ENCODE measurements around the gene HOXD11.

HOXD11 gene

GRCh38 chr2:176081837-176082524 lies 25.1 kb upstream of the HOXD11 start:
- no peak for DNase-seq

GRCh38 chr2:176082525-176082823 lies 24.6 kb upstream of the HOXD11 start:
- no peak for DNase-seq

GRCh38 chr2:176082824-176083751 lies 24.0 kb upstream of the HOXD11 start:
- no peak for DNase-seq

DNA sequence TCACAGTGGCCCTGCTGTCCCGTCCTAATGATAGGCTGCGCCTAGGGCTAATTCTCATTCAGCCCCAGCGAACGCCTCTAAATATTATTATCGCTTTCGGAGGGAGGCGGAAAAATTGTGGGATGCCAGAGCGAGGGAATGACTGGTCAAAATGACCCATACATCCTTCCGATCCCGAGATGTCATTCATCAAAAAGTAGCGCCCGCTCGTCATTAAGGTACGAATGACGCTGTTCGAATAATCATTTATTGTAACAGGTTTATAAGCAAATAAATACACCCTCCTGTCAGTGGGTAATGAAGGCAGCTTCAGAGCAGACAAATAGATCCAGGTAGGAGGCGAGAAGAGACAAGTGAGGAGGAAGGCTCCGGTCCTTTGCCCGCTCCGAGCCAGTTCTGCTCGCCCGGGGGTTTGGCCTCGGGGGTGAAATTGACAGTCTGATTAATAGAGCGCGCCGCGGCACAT lies 23.3 kb upstream of the HOXD11 start, which contains the start of gene EVX2:
EVX2 (minus strand) TSS at position 167 of the 466 bp plus-strand sequence. CDS start 186 bp downstream, outside the sequence.
- no peak for DNase-seq

DNA sequence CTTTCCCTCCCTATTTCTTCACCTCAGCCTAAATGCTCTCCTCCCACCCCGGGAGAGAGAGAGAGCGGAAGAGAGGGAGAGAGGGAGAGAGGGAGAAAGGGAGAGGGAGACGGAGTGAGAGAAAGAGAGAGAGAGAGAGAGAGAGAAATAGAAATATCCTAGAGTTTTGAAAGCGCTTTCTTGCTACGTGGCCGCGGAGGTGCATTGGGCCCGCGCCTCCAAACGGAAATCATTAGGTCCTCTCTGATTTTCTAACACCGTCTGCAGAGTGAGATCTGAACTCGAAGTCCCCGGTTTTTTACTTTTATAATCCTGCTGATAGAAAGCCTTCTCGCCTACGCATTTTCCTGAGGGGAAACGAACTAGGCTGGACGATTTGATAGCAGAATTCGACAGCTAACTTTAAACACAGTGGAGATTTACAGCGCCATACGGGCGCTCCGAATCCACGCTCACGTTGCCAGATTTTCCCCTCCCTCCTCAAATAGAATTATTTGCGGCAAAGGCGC lies 22.4 kb upstream of the HOXD11 start:
- no peak for DNase-seq

DNA sequence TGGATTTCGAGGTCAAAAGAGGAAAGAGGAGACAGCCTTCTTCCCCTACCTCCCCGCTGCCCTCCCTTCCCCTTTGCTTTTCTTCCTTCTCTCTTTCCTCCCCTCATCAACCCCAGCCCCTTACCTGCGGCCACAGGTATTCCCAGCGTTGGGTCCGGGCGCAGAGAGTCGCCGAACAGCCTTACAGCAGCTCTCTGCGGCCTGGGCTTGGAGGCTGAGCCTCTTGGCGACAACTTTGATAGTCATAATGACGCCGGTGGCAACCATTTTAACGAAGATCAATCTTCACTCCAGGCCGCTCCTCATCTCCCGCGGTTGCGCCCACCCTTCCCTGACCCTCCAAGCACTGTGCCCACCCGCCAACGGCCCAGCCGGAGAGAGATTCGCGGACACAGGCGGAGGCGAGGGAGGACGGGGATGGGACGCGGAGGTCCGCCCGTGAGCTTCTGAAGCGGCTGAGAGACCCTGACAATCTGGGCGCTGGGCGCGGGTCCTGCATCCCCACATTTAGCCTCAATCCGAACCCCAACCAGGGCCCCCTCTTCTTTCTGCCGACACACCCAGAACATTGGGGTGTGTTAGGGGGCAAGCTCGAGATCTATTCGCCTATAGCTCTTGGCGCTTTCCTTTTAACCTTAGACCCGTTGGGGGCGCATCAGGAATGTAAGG lies 21.8 kb upstream of the HOXD11 start:
- DNase-seq: no peak

DNA sequence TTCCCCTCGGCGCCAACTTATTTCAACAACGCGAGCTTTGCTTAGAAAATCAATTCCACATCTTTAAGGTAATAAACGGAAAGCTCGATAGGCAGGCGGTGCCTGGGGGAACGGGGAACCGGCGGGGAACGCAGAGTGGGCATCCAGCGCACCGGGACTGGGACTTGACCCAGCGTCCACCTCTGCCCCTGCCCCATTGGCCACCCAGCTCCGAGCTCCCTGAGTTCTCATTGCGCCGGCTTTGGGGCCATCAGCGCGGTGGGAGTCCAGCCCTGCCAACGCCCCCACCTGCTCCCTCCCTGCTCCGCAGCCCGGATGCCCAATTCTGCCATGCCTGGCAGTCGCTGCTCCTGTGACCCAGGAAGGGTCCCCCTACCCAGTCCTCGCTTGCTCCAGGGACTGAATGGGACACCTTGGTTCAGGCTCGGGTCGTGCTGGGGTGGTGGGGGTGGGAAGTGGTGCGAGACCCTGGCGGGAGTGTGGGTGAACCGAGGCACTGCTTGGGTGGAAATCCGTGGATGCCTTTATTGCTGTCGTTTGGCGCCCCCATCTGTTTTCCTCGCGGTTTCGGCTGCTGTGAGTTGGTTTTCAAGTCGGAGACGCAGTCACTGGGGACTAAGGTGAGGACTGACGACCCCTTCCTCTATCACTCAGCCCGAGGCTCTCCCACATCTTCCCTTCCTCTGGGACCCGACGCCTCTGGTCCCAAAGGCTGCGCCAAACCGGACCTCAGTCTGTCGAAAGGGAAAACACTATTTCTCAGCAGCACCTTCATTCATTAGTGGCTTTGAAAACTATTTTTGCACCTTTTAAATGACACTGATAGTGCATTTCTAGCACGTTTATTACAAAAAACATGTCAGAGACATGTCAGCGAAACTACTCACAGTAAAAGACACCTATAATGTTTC lies 21.0 kb upstream of the HOXD11 start:
- DNase-seq: no peak

DNA sequence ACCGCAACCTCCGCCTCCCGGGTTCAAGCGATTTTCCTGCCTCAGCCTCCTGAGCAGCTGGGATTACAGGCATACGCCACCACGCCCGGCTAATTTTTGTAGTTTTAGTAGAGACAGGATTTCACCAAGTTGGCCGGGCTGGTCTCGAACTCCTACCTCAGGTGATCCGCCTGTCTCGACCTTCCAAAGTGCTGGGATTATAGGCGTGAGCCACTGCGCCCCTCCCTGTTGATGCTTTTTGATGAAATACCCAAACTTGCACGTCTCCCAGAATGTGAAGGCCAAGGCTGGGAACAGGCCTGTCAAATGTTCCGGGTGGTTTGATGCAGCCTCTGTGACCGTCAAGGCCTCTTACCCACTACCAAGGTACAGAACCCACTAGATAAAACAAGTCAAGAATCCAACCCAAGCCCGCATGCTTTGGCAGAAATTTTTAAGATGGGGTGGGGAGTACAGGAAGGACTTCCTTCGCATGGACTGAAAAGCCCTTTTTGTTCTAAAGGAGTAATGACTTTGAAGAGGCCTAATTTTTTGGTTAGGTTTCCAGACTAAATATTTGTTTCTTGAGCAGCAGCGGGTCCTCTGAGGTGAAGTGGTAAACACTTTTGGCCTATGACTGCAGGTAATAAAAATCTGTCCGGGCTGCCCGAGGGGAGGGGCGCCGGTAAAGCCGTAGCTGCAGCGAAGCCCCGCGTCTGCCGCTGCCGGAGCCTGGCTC lies 19.6 kb upstream of the HOXD11 start:
- no peak for DNase-seq

DNA sequence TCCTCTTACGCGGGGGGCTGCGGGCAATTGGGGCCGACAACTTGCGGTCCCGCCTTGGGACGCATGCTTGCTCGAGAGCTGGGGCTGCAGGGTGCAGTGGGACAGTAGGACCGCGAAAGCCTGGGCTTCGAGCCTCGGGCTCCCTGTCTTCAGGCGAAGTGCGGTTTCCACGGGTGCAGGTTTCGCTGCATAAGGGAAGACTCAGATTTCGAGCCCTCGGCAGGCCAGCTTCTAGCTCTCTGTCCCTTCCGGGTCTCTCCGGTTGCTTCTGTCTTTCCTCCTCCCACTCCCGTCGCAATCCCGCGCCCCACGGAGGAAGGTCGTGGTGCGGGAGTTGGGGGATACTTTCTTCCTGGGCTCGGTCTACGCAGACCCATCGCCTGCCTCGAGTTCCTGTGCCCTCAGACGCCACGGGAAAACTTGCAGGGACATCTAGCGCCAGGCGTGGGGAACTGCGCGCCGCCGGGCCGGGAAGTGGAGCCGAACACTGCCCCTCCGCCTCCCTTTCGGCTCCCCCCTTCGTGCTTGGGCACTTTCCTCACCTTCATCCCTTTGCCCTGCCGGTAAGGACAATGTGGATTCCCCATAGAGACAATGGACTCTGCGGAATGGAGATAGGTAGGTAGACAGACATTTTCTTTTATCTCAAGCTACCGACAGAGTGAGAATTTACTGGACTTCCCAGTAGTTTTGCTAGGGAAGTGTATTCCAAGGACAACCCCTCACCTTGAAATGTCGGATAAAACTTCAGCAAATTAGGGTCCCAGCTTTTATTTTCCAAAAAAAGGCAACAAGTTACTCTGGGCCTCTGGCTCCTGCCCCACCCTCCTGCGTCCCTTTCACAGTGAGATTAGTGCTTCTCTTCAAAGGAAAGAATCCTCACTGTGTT lies 18.8 kb upstream of the HOXD11 start:
- DNase-seq: peak; percentile 63 to 65

GRCh38 chr2:176088937-176089842 lies 17.9 kb upstream of the HOXD11 start:
- no peak for DNase-seq

DNA sequence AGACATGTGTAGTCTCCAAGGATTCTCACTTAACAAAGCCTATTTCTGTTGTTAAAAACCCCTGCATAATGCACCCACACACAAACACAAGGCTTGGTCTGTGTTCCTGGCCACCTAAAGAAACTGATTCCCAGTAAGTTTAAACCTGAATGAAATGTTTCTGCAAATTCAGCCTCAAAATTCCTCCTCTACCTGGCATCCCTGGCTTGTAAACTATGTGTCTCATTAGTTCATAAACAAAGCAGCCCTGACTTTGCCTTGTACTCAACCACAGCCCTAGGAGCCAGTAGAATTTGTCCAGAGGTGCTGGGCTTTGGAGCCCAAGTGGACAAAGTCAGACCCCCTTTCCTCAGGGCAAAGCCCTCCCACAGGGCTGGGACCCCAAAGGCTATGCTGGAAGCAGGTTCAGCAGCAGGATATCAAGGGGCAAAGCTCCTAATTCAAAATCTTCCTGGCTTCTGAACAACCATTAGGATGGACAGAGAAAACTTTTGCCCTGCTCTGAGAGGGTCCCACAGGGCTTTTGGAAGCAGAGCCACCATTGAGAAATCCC lies 17.2 kb upstream of the HOXD11 start:
- no peak for DNase-seq

- DNase-seq: no peak
Measured at GRCh38 chr2:176090862-176091261, 16.2 kb upstream of the HOXD11 start.

DNA sequence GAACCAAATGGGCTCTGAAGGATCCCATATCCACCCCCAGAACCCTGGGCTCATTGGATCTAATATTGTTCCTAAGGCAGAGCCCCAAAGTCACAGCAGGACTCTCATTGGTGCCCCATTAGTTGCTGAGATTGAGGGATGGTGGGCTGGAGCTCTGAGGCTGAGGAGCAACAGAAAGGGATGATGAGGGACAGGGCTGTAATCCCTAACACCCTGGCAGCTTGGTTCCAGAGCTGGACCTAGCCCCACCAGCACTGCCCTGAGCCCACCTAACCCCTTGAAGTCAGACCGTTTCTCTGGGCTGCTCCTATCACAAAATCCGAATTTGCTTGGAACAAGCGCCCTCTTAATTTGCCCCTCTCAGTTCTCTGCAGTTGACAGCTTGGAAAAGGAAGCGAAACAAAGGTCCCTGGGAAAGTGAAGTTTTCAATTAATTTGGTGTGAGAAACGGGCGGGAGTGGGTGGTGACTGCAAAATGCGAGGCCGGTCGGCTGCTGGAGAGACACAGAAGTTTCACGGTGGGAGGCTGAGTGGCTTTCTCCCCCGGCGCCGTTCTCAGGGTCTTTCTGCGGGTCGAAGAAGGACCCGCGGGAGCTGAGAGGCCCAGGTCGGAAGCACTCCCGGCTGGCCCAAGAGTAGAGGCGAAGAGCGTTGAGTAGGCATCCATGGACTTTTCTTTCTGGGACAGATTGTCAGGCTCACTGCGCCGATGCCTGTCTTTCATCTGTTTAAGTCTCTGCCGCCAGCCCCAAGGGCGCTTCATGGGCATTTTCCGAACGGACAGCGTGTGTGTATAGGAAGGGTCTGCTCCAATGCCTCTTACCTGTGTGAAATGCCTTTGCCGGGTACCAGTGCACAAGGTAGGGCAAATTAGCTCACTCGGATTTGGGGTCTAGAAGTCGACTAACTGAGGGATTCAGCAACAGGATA lies 15.5 kb upstream of the HOXD11 start:
- DNase-seq: no peak

GRCh38 chr2:176092270-176093144 lies 14.6 kb upstream of the HOXD11 start, which contains the start of gene HOXD13:
Gene HOXD13, plus strand, starts transcription at chr2:176092721. Its CDS starts 170 bp downstream, at chr2:176092891.
- no peak for DNase-seq

DNA sequence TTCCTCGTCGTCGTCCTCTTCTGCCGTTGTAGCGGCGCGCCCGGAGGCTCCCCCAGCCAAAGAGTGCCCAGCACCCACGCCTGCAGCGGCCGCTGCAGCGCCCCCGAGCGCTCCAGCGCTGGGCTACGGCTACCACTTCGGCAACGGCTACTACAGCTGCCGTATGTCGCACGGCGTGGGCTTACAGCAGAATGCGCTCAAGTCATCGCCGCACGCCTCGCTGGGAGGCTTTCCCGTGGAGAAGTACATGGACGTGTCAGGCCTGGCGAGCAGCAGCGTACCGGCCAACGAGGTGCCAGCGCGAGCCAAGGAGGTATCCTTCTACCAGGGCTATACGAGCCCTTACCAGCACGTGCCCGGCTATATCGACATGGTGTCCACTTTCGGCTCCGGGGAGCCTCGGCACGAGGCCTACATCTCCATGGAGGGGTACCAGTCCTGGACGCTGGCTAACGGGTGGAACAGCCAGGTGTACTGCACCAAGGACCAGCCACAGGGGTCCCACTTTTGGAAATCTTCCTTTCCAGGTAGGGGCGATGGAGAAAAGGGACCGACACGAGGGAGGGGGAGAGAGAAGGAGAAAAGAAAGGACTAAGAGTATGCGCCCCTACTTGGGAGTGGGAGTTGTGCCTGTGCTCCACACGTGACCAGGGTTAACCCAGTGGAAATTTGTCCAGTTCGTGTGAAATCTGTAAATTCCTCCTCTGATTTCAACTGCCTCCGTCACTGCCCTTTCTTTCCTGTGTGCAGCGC lies 13.8 kb upstream of the HOXD11 start:
- DNase-seq: no peak

- no peak for DNase-seq
Measured at GRCh38 chr2:176093898-176094249, 13.2 kb upstream of the HOXD11 start.
